ENCODE measurements around the gene MOG. TPM values are rescaled to one million over a fixed set of nuclear protein-coding genes. Genes with fewer than 3 reads are reported as not detected.
"Not testable (repeated sequence)": the region's sequence is repeated elsewhere in the genome, so short reads cannot be mapped to it uniquely, and the experiment has no call there.

The MOG gene
- total RNA-seq, 2 experiments from 2014 or later: not detected

DNA sequence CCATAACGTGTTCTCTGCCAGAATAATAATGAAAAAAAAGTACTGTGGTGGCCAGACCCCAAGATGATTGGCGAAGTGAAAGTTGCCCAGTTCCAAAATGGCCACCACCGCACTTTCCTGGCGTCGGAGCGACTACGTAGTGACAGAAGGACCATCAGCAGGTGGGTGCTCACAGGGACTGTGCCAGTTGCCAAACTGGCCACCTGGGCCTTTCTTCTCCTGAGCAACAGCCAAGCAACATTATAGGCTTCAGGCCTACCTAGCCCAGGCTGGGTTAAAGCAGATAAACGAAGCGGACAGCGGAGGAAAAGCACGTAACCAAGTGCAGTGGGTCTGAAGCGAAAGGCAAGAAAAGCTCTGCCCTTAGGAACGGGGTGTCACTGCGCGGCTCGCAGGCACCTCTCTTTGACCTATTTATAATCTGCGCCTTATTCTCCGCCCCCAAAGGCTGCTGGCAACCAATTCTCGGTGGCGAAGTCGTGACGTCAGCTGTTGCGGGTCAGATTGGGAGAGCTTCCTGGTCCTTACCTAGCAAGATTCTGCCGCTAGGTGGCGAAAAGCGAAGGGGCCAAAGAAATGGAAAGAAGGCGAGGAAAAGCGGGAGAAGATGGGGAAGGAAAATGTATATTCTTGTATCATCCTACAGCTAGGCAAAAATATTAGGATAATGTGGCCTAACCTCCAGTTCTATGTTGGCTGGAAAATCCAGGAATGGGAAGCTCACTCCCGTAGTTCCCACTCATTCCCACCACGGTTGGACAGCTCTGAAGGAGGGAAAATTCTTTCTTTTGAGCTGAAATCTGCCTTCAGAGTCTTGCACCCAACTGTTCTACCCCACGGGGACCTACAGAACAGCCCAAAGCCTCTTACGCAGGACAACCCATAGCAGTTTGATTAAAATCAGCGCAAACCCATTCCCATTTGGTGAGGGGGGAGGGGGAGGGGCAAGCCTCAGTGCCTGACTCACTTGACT is 6.9 kb upstream of the MOG start:
- H3K9me3 Mint-ChIP-seq: no peaks in the 10 kb centered on the region
- POLR2A ChIA-PET: interaction anchor here (0.7 kb wide), 2 partner anchors 8 to 1161 kb away, joined by 3 to 4 read pairs; no protein-coding TSS in a partner anchor

DNA sequence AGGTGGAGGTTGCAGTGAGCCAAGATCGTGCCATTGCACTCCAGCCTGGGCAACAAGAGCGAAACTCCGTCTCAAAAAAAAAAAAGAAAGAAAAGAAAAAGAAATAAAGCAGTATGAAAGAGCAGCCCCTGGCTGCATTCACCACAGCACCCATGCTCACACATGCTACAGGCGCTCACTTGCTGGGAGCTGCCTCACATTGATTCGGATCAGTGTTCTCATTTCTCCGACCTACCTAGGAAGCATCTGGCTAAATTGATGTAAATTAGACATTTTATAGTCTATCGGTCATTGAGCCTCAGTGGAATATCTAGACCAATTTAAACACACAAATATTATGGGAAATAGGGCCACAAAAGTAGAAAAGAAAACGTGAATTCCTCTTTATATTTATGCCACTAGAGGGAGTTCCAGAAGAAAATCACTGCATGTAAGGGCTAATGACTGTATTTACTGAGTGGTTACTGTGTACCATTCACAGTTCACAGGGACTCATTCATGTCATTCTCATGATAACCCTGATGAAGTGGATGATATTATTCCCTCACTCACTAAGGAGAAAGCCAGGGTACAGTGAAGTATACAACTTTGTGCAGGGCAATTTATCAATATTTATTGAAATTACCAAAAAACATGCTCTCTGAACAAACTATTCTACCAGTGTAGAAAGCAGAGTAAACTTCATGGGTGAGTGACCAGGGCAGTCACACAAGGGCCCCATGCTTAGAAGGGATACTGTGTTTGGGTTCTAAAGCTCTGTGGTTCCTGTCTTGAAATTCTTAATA is 5.3 kb upstream of the MOG start:
- Mint-ChIP-seq H3K27me3 (peaks cover 14% of the 10 kb centered on the region), H3K4me1 (peaks cover 13% of the 10 kb centered on the region), H3K4me3 (no peak overlapping the region), H3K9me3 (no peaks in the 10 kb centered on the region), H3K36me3 (ENCODE audit: low read depth) (no peaks in the 10 kb centered on the region), H3K27ac (no peak overlapping the region)
- ChIA-PET POLR2A (no interaction called here), CTCF (interaction anchor here (0.6 to 3.2 kb wide), 8 partner anchors 11 to 279 kb away, joined by 4 to 35 read pairs (median 14); partner anchors contain the start of genes GABBR1 and ZFP57)
- no peak for DNase-seq

More for the DNA sequence above, 6.9 kb upstream of the MOG start:
- H3K4me1 Mint-ChIP-seq: peaks cover 13% of the 10 kb centered on the region
- peaks cover 6% of the 10 kb centered on the region for H3K27me3 Mint-ChIP-seq
- H3K27ac Mint-ChIP-seq: peak overlapping the region; percentile 99
- CTCF ChIA-PET: interaction anchor here (0.8 to 3.2 kb wide), 22 partner anchors 9 to 410 kb away, joined by 3 to 35 read pairs (median 6); partner anchors contain the start of genes GABBR1 and ZFP57
- no peaks in the 10 kb centered on the region for H3K36me3 Mint-ChIP-seq (ENCODE audit: low read depth)
- peak; percentile 100 for DNase-seq
- peak overlapping the region; percentile 84 for H3K4me3 Mint-ChIP-seq

DNA sequence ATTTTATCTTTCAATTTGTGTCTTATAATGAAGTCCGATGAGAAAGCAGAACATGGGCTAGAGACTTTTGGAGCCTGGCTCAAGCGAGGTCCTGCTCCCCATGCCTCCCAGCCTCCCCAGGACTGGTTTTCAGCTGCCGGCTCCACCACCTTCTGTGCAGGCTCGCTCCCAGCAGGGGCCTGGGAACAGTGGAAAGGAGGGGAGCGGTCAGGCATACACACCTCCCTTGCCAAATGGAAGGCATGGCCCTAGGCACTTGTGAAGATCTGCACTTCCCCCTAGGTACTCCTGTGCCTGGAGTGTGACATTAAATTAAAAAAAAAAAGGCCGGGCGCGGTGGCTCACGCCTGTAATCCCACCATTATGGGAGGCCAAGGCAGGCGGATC is 4.7 kb upstream of the MOG start:
- Mint-ChIP-seq H3K4me1 (peaks cover 13% of the 10 kb centered on the region), H3K36me3 (ENCODE audit: low read depth) (no peaks in the 10 kb centered on the region), H3K9me3 (no peaks in the 10 kb centered on the region), H3K27ac (no peak overlapping the region), H3K4me3 (no peak overlapping the region), H3K27me3 (peaks cover 15% of the 10 kb centered on the region)
- CTCF ChIA-PET: interaction anchor here (2.7 kb wide), 1 partner anchor 14 kb away, joined by 16 read pairs; no protein-coding TSS in a partner anchor
- POLR2A ChIA-PET: no interaction called here
- no peak for DNase-seq

DNA sequence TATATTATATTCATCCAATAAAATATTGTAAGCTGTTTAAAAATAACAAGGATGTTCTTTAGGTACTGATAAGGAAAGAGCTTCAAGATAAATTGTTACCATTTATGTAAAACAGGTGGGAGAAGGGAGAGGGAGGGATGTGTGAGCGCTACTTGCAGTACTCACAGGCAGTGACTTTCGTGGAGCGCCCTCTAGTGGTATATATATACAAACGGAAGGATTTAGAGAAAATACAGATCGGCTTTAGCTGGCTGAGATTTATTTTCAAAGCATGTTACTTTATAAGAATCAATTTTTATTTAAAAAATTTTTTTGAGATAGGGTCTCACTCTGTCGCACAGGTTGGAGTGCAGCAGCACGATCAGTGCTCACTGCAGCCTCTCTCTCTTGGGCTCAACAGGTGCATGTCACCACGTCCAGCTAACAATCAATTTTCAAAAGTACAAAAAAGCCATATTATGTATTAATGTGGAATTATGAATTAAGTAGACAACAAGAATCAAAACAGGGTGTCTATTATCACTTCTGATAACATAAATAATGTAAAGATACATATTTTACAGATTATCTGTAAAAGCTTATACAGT is 3.3 kb upstream of the MOG start:
- Mint-ChIP-seq H3K36me3 (ENCODE audit: low read depth) (no peaks in the 10 kb centered on the region), H3K9me3 (no peaks in the 10 kb centered on the region), H3K4me1 (peaks cover 13% of the 10 kb centered on the region), H3K4me3 (no peak overlapping the region), H3K27ac (no peak overlapping the region), H3K27me3 (peaks cover 22% of the 10 kb centered on the region)
- ChIA-PET CTCF (interaction anchor here (0.6 to 2.9 kb wide), 18 partner anchors 8 to 311 kb away, joined by 3 to 28 read pairs (median 4); no protein-coding TSS in a partner anchor), POLR2A (interaction anchor here (1.0 kb wide), 1 partner anchor 99 kb away, joined by 3 read pairs; no protein-coding TSS in a partner anchor)
- DNase-seq: peak; percentile 73

DNA sequence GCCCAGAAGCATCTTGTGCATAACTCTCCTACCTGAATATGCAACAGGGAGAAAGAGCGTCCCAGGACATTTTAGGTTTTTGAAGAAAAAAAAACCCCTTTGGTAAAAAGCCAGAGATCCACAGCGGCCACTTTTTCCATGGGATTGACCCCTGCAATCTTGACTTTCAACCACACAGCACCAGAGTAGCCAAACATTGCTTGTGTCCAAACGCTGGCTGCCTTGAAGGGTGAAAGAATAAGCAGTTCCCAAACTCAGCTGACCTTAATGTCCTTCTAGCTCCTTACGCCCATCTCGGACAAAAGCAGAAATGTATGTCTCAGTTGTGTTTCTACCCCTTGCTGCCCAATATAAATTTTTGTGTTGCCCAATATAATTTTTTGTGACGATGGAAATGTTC is 1.2 kb upstream of the MOG start:
- Mint-ChIP-seq H3K9me3 (no peaks in the 10 kb centered on the region), H3K36me3 (ENCODE audit: low read depth) (no peaks in the 10 kb centered on the region), H3K27ac (no peak overlapping the region), H3K27me3 (peaks cover 23% of the 10 kb centered on the region), H3K4me3 (no peak overlapping the region), H3K4me1 (peaks cover 4% of the 10 kb centered on the region)
- ChIA-PET POLR2A (no interaction called here), CTCF (interaction anchor here (2.9 kb wide), 1 partner anchor 10 kb away, joined by 28 read pairs; no protein-coding TSS in a partner anchor)
- DNase-seq: no peak

DNA sequence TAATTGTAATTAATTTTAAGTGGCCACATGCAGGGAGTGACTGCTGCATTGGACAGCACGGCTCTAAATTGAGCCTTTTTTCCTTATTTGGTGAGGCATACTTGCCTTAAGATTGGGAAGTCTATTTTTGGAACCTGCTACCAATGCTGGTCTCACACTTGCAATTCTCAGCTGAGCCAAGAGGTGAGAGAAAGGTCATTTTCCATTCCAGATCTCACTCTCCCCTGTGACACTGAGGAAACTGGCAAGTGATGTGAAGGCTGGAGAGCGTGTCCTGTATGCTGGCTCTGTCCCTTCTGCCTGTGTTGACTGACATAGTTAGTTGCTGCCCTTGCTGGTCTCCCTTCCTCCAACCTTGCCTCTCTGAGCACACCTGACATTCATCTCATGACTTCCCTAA is 735 bp upstream of the MOG start:
- Mint-ChIP-seq H3K27ac (no peak overlapping the region), H3K4me3 (no peak overlapping the region), H3K9me3 (no peaks in the 10 kb centered on the region), H3K27me3 (peaks cover 27% of the 10 kb centered on the region), H3K4me1 (peaks cover 4% of the 10 kb centered on the region), H3K36me3 (ENCODE audit: low read depth) (no peaks in the 10 kb centered on the region)
- CTCF ChIA-PET: no interaction called here
- DNase-seq: no peak
- POLR2A ChIA-PET: no interaction called here

DNA sequence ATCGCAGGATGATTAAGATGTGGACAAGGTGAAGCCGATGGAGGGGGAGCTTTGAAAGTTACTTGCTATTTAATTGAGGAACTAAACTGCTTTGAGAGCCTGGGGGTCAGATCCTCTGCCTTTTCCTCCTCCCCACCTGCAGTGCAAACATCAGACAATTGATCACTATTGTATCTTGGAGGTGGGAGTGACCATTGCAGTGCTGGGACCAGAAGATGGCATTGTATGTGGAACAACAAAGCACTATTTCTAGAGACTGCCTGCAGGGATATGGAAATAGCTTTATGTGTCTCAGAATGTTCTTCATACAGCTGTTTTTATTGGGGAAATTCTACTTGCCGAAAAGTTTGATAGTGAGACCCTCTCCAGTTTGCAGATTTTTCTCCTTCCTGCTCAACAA is 4.2 kb downstream of the MOG start:
- no peak overlapping the region for H3K4me3 Mint-ChIP-seq
- ChIA-PET POLR2A (no interaction called here), CTCF (interaction anchor here (1.0 to 2.2 kb wide), 3 partner anchors 8 to 35 kb away, joined by 3 to 8 read pairs (median 7); no protein-coding TSS in a partner anchor)
- peaks cover 41% of the 10 kb centered on the region for H3K27me3 Mint-ChIP-seq
- no peak overlapping the region for H3K27ac Mint-ChIP-seq
- H3K9me3 Mint-ChIP-seq: no peaks in the 10 kb centered on the region
- no peaks in the 10 kb centered on the region for H3K4me1 Mint-ChIP-seq
- DNase-seq: no peak
- H3K36me3 Mint-ChIP-seq (ENCODE audit: low read depth): no peaks in the 10 kb centered on the region

DNA sequence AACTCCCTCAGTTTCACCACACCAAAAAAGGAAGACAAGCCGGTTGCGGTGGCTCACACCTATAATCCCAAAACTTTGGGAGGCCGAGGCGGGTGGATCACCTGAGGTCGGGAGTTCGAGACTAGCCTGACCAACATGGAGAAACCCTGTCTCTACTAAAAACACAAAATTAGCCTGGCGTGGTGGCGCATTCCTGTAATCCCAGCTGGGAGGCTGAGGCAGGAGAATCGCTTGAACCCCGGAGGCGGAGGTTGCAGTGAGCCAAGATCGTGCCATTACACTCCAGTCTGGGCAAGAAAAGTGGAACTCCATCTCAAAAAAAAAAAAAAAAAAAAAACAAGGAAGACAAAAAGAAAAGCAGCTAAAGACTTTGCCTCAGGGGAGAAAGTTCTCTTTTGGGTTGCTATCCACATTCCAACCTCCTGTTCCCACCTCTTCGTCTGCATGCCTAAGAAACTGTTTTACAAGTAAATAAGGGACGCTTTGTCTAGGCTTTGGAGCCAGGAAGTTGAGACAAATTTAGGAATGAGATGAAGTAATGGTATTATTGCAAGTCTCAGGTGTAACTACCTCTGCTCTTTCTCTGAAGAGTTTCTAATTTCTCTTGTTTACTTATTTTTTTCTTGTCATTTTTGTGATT is 4.7 kb downstream of the MOG start:
- H3K27me3 Mint-ChIP-seq: peaks cover 40% of the 10 kb centered on the region
- DNase-seq; H3K4me1 Mint-ChIP-seq; H3K4me3 Mint-ChIP-seq; H3K36me3 Mint-ChIP-seq (ENCODE audit: low read depth); POLR2A ChIA-PET; H3K9me3 Mint-ChIP-seq; H3K27ac Mint-ChIP-seq: not testable (repeated sequence)
- CTCF ChIA-PET: interaction anchor here (1.0 to 2.2 kb wide), 3 partner anchors 8 to 35 kb away, joined by 3 to 8 read pairs (median 7); no protein-coding TSS in a partner anchor

DNA sequence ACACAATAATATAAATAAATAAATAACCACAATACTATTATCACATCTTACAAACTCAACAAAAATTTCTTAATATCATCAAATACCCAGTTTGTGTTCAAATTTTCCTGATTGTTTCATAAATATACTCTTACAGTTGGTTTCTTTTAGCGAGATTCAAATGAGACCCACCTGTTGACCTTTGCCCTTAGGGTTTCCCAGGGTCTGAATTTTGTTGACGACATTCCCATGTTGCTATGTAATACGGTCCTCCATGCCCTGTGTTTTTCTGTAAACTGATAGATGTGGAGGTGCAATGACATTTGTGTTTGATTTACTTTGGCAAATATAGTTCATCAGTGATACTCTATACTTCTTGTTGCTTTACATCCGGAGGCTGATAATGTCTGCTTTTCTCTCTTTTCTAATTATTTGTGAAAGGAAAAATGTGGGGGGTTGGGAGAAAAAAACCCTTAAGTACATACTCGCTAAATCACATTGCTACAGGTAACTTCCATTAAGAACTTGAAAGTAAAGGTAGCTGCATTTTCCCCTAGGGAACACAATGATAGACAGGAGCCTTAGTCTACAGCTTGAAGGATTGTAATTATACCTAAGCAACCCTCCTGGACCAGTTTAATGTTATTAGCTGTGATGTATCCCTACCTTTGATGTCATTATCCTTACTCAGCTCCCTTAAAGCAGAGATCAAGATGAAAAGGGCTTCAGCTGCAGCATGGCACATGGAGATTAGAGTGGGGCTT is 6.6 kb downstream of the MOG start:
- H3K4me1 Mint-ChIP-seq: no peaks in the 10 kb centered on the region
- ChIA-PET CTCF (interaction anchor here (1.1 to 4.8 kb wide), 3 partner anchors 9 to 14 kb away, joined by 7 to 28 read pairs (median 7); no protein-coding TSS in a partner anchor), POLR2A (no interaction called here)
- no peak overlapping the region for H3K4me3 Mint-ChIP-seq
- H3K27ac Mint-ChIP-seq: no peak overlapping the region
- no peaks in the 10 kb centered on the region for H3K36me3 Mint-ChIP-seq (ENCODE audit: low read depth)
- DNase-seq: no peak
- peaks cover 44% of the 10 kb centered on the region for H3K27me3 Mint-ChIP-seq
- no peaks in the 10 kb centered on the region for H3K9me3 Mint-ChIP-seq

DNA sequence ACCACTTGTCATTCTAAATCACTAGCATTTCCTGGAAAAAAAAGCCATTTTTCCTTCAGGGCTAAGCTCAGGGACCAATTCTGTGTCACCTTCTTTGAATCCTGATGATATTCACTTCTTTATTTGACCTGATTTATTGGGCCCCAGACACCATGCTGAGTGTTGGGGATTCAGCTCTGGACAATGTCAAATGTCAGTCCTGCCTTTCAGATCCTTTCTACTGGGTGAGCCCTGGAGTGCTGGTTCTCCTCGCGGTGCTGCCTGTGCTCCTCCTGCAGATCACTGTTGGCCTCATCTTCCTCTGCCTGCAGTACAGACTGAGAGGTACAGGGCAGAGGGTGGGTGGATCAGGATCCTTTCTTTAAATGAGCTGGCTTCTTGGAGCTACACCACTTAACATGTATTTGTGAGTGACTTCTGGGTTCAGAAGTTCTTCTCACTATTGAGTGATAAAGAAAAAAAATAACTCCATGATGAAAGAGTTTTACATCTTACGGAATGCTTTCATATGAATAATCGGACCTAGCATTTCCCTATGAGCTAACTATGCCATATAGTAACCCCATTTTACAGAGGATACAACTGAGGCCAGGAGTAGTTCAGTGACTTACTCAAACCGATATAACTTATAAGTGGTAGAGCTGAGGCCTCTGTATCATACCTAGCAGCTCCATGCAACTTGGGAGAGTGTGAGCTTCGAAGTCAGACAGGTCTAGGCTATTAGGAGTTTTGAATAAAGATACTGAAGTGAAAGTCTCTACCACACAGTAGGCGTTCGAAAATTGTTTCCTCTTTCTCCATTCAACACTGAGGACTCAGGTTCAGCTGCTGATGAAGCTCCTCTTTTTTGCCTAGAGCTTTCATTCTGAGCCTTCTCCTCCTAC is 9.3 kb downstream of the MOG start:
- ChIA-PET CTCF (interaction anchor here (0.6 to 4.8 kb wide), 7 partner anchors 9 to 92 kb away, joined by 3 to 28 read pairs (median 3); no protein-coding TSS in a partner anchor), POLR2A (no interaction called here)
- DNase-seq: no peak
- Mint-ChIP-seq H3K4me3 (no peak overlapping the region), H3K27me3 (peaks cover 41% of the 10 kb centered on the region), H3K9me3 (no peaks in the 10 kb centered on the region), H3K27ac (no peak overlapping the region), H3K36me3 (ENCODE audit: low read depth) (no peaks in the 10 kb centered on the region), H3K4me1 (no peaks in the 10 kb centered on the region)

DNA sequence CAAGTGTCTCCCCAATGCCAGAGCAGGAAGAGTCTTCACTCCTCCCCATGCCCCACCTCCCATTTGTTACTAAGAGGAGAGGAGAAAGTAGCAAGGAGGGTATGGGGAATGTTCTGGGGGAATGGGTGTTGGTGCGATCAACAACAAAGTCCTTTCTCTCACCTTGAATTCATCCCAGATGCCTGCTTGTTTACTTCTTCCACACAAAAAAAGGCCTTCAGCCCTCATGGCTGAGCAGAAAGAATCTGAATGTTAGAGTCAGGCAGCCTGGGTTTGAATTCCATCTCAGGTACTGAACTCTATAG is 9.9 kb downstream of the MOG start:
- Mint-ChIP-seq H3K4me1 (no peaks in the 10 kb centered on the region), H3K9me3 (no peaks in the 10 kb centered on the region), H3K27ac (no peak overlapping the region), H3K27me3 (peaks cover 42% of the 10 kb centered on the region), H3K36me3 (ENCODE audit: low read depth) (no peaks in the 10 kb centered on the region), H3K4me3 (no peak overlapping the region)
- POLR2A ChIA-PET: no interaction called here
- no peak for DNase-seq
- CTCF ChIA-PET: interaction anchor here (1.5 to 4.8 kb wide), 4 partner anchors 8 to 91 kb away, joined by 3 to 28 read pairs (median 10); no protein-coding TSS in a partner anchor

All from activated CD4-positive, alpha-beta T cell treated with anti-CD3 and anti-CD28 coated beads, Interleukin-2, amount 10 ng/mL, durations not matched to agents 7 days and 5 days (primary cell).